ENCODE results near the gene RERE. TPM values are rescaled to one million over a fixed set of nuclear protein-coding genes. Genes with fewer than 3 reads are reported as not detected.
"Not testable (repeated sequence)": the region's sequence is repeated elsewhere in the genome, so short reads cannot be mapped to it uniquely, and the experiment has no call there.

The RERE gene
- total RNA-seq, 1 donor from 2014 or later = 76.0 TPM

GRCh38 chr1:8619917-8620502 is 197.4 kb downstream of the RERE start:
- intact Hi-C loops (cut with micrococcal nuclease) = not testable (repeated sequence)

DNA sequence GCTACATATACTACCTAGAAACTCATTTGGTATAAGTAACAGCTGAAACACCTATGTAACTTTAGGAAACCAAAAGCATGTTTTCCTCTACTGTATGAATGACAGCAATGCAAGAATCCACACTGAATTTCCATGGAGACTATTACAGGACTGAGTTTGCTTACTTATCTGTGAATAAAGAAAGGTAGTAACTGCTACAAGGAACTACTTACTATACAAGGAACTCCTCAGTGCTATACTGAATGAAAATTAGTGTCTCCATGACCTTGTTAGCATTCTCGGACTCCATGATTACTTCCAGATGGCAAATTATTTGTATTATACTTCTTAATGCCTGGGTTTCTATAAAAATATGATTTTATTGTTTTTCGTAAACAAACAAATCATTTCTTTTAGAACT is 198.0 kb downstream of the RERE start:
- intact Hi-C loops (cut with micrococcal nuclease) = not testable (repeated sequence)

DNA sequence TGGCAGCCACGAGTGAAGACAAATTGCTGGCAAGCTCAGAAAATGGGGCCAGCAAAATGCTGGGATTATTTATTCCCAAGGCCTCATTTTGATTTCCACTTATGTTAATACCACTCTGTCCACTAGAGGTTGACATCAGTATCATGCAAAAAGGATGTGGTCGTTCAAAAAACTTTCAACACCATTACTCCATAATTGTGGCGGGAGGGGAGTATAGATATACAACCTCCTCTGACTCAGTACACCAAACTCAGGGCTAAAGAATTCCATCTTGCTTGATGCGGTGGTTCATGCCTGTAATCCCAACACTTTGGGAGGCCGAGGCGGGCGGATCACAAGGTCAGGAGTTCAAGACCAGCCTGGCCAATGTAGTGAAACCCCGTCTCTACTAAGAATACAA is 200.6 kb downstream of the RERE start:
- intact Hi-C loops (cut with micrococcal nuclease) = not testable (repeated sequence)

GRCh38 chr1:8611634-8612515 is 205.6 kb downstream of the RERE start:
- intact Hi-C loops (cut with micrococcal nuclease) = not testable (repeated sequence)

GRCh38 chr1:8607906-8608305 is 209.5 kb downstream of the RERE start:
- intact Hi-C loops (cut with micrococcal nuclease) = no loop called here

GRCh38 chr1:8604041-8604945 is 213.1 kb downstream of the RERE start:
- intact Hi-C loops (cut with micrococcal nuclease) = loop anchor here (1.0 to 5.0 kb wide), 5 partner anchors 43 to 182 kb away; no protein-coding TSS in a partner anchor

DNA sequence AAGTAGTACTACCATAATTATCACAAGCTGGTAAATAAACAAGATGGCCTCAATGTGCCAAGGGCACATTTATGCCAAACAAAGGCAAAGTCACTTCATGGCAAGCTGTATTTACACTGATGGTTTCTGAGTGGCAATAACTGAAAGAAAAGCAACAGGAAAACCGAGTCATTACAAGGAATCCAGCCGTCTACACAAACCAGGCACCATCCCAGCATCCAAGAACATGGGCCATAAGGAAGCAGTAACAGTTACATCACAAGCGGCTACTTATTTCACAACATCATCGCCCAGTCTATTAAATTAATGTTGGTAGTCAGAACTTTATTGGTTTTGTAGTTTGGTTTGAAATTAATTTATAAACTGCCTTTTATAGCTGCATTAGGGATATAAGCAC is 214.2 kb downstream of the RERE start:
- intact Hi-C loops (cut with micrococcal nuclease) = loop anchor here (5.0 kb wide), 3 partner anchors 44 to 181 kb away; no protein-coding TSS in a partner anchor

GRCh38 chr1:8602471-8603219 is 214.8 kb downstream of the RERE start:
- intact Hi-C loops (cut with micrococcal nuclease) = loop anchor here (5.0 kb wide), 3 partner anchors 45 to 180 kb away; no protein-coding TSS in a partner anchor

DNA sequence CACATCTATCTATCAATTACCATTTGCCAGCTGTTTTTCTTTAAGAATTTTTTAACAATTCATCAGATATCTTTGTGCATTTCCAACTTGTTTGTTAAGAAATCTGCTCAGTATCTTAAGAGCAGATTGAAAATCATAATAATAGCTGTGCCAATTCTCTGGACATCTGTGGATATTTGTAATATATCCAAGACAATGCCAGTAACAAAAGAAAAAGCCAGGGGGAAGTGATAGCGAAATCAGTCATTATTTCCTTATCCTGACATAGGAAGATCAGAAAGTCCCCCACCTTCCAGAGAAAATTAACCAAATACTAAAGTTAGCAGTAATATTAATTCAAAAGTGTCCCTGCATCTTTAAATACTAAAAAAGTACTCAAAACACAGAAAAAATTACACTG is 217.1 kb downstream of the RERE start:
- intact Hi-C loops (cut with micrococcal nuclease) = loop anchor here (5.0 kb wide), 3 partner anchors 47 to 178 kb away; no protein-coding TSS in a partner anchor

GRCh38 chr1:8599646-8600212 is 217.7 kb downstream of the RERE start:
- intact Hi-C loops (cut with micrococcal nuclease) = loop anchor here (5.0 kb wide), 3 partner anchors 48 to 177 kb away; no protein-coding TSS in a partner anchor

DNA sequence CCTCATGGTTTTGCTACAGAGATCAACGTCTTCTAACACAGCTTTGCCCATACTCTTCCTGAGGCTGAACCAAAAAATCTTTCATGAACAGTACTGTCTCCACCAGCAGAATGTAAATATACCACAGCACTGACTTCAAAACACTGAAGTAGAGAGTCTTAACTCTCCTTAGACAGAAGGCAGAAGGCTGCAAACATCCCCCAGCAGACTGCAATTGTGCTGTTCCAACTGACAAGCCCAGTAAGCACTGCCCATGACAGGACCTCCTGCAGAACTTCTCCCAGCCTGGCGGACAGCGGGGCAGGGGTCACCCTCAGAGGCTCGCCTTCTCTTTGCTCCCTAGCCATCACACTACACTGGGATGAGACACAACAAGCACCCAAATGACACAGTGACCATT is 218.7 kb downstream of the RERE start:
- intact Hi-C loops (cut with micrococcal nuclease) = no loop called here

DNA sequence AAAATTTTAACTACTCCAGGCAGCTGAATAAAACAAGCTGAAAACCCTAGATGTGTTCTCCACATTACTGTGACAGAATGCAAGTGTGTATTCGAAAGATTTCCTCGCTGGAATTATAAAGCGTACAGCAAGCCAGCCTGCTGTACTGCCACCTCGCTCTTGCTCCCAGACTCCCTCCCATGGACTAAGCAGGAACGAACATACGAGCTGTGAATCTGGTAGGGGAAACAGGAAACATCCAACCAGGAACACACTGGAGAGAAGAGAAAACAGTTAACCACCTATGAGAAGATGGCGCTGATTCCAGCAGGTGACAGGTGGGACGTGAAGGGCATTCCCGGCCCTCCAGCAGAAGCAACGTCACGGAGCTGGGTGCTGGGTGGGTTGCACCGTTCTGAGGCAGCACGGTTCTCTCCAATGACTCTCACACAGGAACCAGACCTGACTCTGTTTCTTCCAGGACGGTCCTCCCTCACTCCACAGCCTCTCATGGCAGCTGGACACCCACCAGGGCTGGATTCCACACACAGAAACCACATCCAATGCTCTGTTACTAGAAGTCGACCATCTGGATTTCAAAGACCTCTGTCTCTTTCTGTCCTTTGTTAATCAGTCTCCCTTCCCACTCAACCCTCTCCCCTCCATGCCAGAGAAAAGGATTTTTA is 219.2 kb downstream of the RERE start:
- intact Hi-C loops (cut with micrococcal nuclease) = no loop called here

- intact Hi-C loops (cut with micrococcal nuclease) = no loop called here
Observed at GRCh38 chr1:8597455-8597854, 220.0 kb downstream of the RERE start.

- intact Hi-C loops (cut with micrococcal nuclease) = no loop called here
Observed at GRCh38 chr1:8595941-8596340, 221.5 kb downstream of the RERE start.

DNA sequence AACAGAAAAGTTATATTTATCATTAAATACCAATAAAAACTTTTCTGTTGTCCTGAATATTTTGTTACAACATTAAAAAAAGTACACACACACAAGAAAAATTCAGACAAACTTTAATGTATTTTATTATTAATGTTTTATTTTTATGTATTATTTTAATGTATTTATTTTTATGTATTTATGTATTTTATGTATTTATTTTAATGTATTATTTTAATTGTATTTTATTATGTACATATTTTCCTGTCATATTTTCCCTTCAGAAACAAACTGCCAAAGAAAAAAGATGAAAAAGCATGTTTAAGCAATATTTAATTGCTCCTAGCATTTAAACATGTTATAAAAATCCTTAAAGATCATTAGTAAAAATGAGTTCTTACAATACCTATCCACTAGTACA is 222.1 kb downstream of the RERE start:
- intact Hi-C loops (cut with micrococcal nuclease) = no loop called here

DNA sequence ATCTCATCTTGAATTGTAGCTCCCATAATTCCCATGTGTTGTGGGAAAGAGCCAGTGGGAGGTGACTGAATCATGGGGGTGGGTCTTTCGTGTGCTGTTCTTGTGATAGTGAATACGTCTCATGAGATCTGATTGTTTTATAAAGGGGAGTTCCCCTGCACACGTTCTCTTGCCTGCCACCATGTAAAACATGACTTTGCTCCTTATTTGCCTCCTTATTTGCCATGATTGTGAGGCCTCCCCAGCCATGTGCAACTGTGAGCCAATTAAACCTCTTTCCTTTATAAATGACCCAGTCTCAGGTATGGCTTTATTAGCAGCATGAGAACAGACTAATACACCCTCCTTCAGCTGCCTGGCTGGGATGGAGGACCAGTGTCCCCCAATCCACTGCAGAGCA is 224.1 kb downstream of the RERE start:
- intact Hi-C loops (cut with micrococcal nuclease) = not testable (repeated sequence)

DNA sequence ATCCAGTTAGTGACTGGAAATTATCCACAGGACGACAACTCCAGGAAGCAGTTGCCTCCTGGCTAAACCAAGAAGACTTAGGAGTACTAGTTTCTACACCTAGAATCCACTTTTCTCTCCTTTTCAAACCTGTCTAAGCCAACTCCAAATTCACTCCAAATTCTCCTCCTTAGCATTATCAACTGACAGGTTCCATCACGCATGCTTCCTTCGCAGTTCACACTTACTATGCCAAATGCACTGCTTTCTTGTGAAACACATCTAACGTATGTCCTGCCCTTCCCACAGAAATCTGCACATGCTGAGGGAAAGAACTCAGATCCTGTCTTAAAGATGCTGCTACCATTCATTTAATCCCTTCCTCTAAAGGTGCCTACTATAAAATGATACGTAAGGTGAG is 225.9 kb downstream of the RERE start:
- intact Hi-C loops (cut with micrococcal nuclease) = no loop called here

DNA sequence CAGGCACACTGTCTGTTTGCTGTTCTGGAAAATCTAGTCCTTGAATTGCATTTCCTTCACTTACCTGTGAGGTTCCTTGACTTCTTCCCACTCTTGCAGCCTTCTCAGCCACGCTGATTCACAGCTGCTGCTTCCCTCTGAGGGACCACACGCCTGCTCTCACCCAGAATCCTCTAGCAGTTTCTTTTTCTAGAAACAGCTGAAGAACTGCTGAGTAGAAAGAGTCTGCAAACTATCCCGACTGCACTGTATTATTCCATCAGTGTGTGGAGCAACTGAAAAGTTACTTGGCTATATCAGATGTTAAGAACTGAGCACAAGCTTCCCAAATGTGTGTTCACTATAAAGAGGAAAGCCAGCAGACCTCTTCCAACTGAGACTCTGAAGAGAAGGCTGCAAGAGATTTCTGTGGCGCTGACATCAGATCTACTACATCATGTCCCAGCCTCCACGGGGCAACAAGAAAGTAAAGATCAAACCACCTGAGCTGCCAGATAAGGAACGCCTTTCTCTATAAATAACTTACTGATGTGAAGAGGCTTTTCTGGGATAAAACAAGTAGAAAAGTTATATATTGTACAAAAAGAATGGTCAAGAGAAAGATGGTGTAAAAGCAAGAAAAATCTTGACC is 226.6 kb downstream of the RERE start:
- intact Hi-C loops (cut with micrococcal nuclease) = no loop called here

DNA sequence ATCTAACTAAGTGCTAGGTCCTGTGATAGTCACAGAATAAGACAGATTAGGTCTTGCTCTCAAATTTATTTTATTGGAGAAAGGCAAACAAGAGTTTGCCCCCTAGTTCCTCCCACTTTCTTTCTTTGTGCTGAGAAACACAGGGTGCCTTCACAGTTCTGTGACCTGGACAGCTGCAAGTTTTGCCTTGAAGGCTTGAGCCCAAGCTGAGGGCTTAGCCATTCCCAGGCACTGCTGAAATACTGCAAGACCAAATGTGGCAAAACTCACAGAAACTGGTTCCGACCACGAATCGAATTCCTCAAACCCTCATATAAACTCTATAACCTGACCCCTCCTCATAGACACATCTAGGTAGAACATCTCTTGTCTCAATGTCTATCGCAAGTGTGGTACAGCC is 227.9 kb downstream of the RERE start:
- intact Hi-C loops (cut with micrococcal nuclease) = no loop called here
